ENCODE measurements around the gene TRAP1.

Gene TRAP1

GRCh38 chr16:3637371-3637923 is 79.9 kb downstream of the TRAP1 start:
- no peak for TF ChIP-seq CTCF (IDR thresholded peaks at IDR 0.05; ENCODE audit: low read depth, low read length, missing control alignments)

GRCh38 chr16:3625911-3626732 is 91.2 kb downstream of the TRAP1 start:
- H3K4me3 ChIP-seq (ENCODE audit: low read depth, low read length), result no peak overlapping the region
- peak; percentile 15 for TF ChIP-seq CTCF (IDR thresholded peaks at IDR 0.05; ENCODE audit: low read depth, low read length, missing control alignments)
- DNase-seq (ENCODE audit: low read depth), result no peak

More at GRCh38 chr16:3637371-3637923, 79.9 kb downstream of the TRAP1 start:
- DNase-seq (ENCODE audit: low read depth), result no peak
- no peak overlapping the region for H3K4me3 ChIP-seq (ENCODE audit: low read depth, low read length)

DNA sequence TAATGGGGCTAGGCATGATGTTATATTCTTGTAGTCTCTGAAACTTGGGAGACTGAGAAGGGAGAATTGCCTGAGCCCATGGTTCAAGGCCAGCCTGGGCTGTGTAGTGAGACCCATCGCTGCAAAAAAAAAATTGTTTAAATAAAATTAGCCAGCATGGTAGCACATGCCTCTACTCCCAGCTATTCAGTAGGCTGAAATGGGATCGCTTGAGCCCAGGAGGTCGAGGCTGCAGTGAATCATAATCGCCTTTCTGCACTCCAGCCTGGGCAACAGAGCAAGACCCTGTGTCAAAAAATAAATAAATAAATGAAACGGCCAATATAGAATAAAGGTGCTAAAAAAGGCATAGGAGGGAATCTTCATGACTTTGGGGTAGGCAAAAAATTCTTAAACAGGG is 92.0 kb downstream of the TRAP1 start:
- no peak for TF ChIP-seq CTCF (IDR thresholded peaks at IDR 0.05; ENCODE audit: low read depth, low read length, missing control alignments)
- no peak overlapping the region for H3K4me3 ChIP-seq (ENCODE audit: low read depth, low read length)
- DNase-seq (ENCODE audit: low read depth), result no peak

DNA sequence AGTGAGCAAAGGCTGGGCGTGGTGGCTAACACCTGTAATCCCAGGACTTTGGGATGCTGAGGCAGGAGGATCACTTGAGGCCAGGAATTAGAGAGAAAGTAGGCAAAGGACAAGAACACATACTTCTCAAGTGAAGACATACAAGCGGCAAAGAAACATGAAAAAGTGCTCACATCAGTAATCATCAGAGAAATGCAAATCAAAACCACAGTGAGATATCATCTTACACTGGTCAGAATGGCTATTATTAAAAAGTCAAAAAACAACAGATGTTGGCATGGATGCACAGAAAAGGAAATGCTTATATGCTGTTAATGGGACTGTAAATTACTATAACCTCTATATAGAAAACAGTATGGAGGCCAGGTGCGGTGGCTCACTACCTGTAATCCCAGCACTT is 93.7 kb downstream of the TRAP1 start:
- DNase-seq (ENCODE audit: low read depth), result no peak
- H3K4me3 ChIP-seq (ENCODE audit: low read depth, low read length), result peak overlapping the region; percentile 15; the same call in 1 of the 2 replicates
- no peak for TF ChIP-seq CTCF (IDR thresholded peaks at IDR 0.05; ENCODE audit: low read depth, low read length, missing control alignments)

GRCh38 chr16:3618769-3619141 is 98.6 kb downstream of the TRAP1 start:
- no peak overlapping the region for H3K4me3 ChIP-seq (ENCODE audit: low read depth, low read length)
- no peak for TF ChIP-seq CTCF (IDR thresholded peaks at IDR 0.05; ENCODE audit: low read depth, low read length, missing control alignments)
- DNase-seq (ENCODE audit: low read depth), result no peak

DNA sequence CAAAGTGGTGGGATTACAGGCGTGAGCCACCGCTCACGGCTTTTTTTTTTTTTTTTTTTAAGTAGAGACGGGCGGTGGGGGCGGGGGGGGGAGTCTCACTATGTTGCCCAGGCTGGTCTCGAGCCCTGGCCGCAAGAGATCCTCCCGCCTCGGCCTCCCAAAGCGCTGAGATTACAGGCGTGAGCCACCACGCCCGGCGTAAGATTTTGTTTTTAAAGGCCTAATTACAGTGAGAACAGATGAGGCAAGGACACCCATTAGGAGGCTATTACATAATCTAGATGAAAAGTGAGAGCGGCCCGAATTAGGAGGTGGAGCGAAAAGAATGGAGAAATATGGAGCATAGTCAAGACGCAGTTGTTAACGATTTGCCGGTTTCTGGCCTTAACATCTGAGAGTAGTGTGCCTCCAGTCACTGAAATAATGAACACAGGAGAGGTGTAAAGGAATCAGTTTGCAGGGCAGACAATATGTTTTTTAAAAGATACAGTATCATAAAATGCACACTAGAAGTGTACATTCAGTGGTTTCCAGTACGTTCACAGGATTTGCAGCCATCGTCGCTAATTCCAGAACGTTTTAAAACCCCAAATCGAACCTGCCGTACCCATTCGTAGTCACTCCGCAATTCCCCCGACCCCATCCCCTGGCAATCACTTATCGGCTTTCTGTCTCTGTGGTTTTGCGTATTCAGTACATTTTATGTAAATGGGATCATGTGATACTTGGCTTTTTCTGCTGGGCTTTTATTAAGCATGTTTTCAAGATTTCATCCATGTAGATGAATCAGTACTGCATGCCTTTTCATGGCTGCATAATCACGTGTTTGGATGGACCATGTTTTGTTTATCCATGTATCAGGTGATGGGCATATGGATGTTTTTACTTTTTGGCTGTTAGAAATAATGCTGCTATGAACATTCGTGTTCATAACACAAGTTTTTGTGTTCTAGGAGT is 104.5 kb downstream of the TRAP1 start:
- H3K4me3 ChIP-seq (ENCODE audit: low read depth, low read length), result peak overlapping the region; percentile 70
- no peak for TF ChIP-seq CTCF (IDR thresholded peaks at IDR 0.05; ENCODE audit: low read depth, low read length, missing control alignments)
- DNase-seq (ENCODE audit: low read depth), result no peak

Data from GM12864 (cell line).